ENCODE results near the gene MMP15. TPM values are rescaled to one million over a fixed set of nuclear protein-coding genes. Genes with fewer than 3 reads are reported as not detected.

MMP15 gene
- total and polyA plus RNA-seq, 2 of the 13 experiments (the other 11 are each of a cell fraction or from before 2014, with no cell fraction given): 35.2 to 44.9 TPM

- TF ChIP-seq HNF1A (IDR thresholded peaks at IDR 0.05; ENCODE audit: low read depth) (no peak), HNF1A (CRISPR knock-in tag; IDR thresholded peaks at IDR 0.05; ENCODE audit: borderline replicate concordance) (no peak), RFXAP (CRISPR knock-in tag; IDR thresholded peaks at IDR 0.05; ENCODE audit: borderline replicate concordance) (no peak), BRD4 (CRISPR knock-in tag; IDR thresholded peaks at IDR 0.05) (0 out of 2 replicates have a peak, but pooled peaks have one; percentile 36), SRF (IDR thresholded peaks at IDR 0.05; ENCODE audit: low read depth, low read length) (no peak), ZNF652 (CRISPR knock-in tag; IDR thresholded peaks at IDR 0.05; ENCODE audit: borderline replicate concordance, low read depth) (no peak), ZNF501 (CRISPR knock-in tag; IDR thresholded peaks at IDR 0.05) (peak; percentile 52), ZNF589 (CRISPR knock-in tag; conservative IDR thresholded peaks at IDR 0.05) (no peak), ZNF318 (CRISPR knock-in tag; IDR thresholded peaks at IDR 0.05) (no peak), HNF1B (CRISPR knock-in tag; IDR thresholded peaks at IDR 0.05) (peak; percentile 32; the same call in 1 of the 2 replicates), ZNF737 (CRISPR knock-in tag; IDR thresholded peaks at IDR 0.05; ENCODE audit: borderline replicate concordance) (no peak), BCLAF1 (IDR thresholded peaks at IDR 0.05) (no peak)
These were observed 26.1 kb upstream of the MMP15 start (continued) for GRCh38 chr16:57999366-57999970.

All from HepG2 (cell line).